ENCODE measurements around the gene THADA. TPM values are rescaled to one million over a fixed set of nuclear protein-coding genes. Genes with fewer than 3 reads are reported as not detected.

Gene THADA
- total RNA-seq, 1 experiment from 2014 or later = 29.4 TPM

- H3K4me1 ChIP-seq (ENCODE audit: low read length) = no peaks in the 10 kb centered on the region; the same call in 1 of the 2 replicates
Measured at GRCh38 chr2:43473767-43474166, 122.1 kb downstream of the THADA start.

GRCh38 chr2:43472527-43473194, 123.2 kb downstream of the THADA start:
- Histone ChIP-seq H3K9ac (ENCODE audit: low read length) (no peak overlapping the region), H3K9me2 (replicated peaks; ENCODE audit: insufficient read depth, low read length) (no peaks in the 10 kb centered on the region), H3K4me3 (ENCODE audit: low read length) (no peak overlapping the region), H3K27ac (ENCODE audit: low read length) (no peak overlapping the region), H3K9me3 (ENCODE audit: low read length) (no peaks in the 10 kb centered on the region), H4K20me1 (ENCODE audit: insufficient read depth, low read depth, low read length) (no peaks in the 10 kb centered on the region), H2AFZ (ENCODE audit: low read length) (no peak overlapping the region), H3K36me3 (ENCODE audit: insufficient read depth, low read length) (no peaks in the 10 kb centered on the region), H3K4me1 (ENCODE audit: low read length) (no peaks in the 10 kb centered on the region; the same call in 1 of the 2 replicates), H3K27me3 (ENCODE audit: low read length) (no peaks in the 10 kb centered on the region), H3K79me2 (ENCODE audit: low read length) (no peaks in the 10 kb centered on the region), H3K4me2 (ENCODE audit: low read depth, low read length, poor library complexity, severe bottlenecking) (no peak overlapping the region)
- DNase-seq = no peak

More at GRCh38 chr2:43473767-43474166, 122.1 kb downstream of the THADA start:
- Histone ChIP-seq H2AFZ (ENCODE audit: low read length) (no peak overlapping the region), H3K4me2 (ENCODE audit: low read depth, low read length, poor library complexity, severe bottlenecking) (no peak overlapping the region), H3K9ac (ENCODE audit: low read length) (no peak overlapping the region), H3K27ac (ENCODE audit: low read length) (no peak overlapping the region), H4K20me1 (ENCODE audit: insufficient read depth, low read depth, low read length) (no peaks in the 10 kb centered on the region), H3K27me3 (ENCODE audit: low read length) (no peaks in the 10 kb centered on the region), H3K9me3 (ENCODE audit: low read length) (no peaks in the 10 kb centered on the region), H3K79me2 (ENCODE audit: low read length) (no peaks in the 10 kb centered on the region), H3K9me2 (replicated peaks; ENCODE audit: insufficient read depth, low read length) (no peaks in the 10 kb centered on the region), H3K36me3 (ENCODE audit: insufficient read depth, low read length) (no peaks in the 10 kb centered on the region), H3K4me3 (ENCODE audit: low read length) (no peak overlapping the region)
- DNase-seq = no peak

GRCh38 chr2:43469713-43470112, 126.1 kb downstream of the THADA start:
- no peaks in the 10 kb centered on the region for H3K9me3 ChIP-seq (ENCODE audit: low read length)
- no peaks in the 10 kb centered on the region for H4K20me1 ChIP-seq (ENCODE audit: insufficient read depth, low read depth, low read length)
- H3K27ac ChIP-seq (ENCODE audit: low read length) = no peak overlapping the region
- H3K79me2 ChIP-seq (ENCODE audit: low read length) = no peaks in the 10 kb centered on the region
- no peaks in the 10 kb centered on the region for H3K27me3 ChIP-seq (ENCODE audit: low read length)
- no peak overlapping the region for H3K9ac ChIP-seq (ENCODE audit: low read length)
- no peaks in the 10 kb centered on the region for H3K36me3 ChIP-seq (ENCODE audit: insufficient read depth, low read length)
- H2AFZ ChIP-seq (ENCODE audit: low read length) = no peak overlapping the region
- H3K4me2 ChIP-seq (ENCODE audit: low read depth, low read length, poor library complexity, severe bottlenecking) = no peak overlapping the region
- H3K4me1 ChIP-seq (ENCODE audit: low read length) = no peaks in the 10 kb centered on the region; the same call in 1 of the 2 replicates
- H3K4me3 ChIP-seq (ENCODE audit: low read length) = no peak overlapping the region
- DNase-seq = no peak
- H3K9me2 ChIP-seq (replicated peaks; ENCODE audit: insufficient read depth, low read length) = no peaks in the 10 kb centered on the region

- no peak overlapping the region for H3K4me2 ChIP-seq (ENCODE audit: low read depth, low read length, poor library complexity, severe bottlenecking)
- no peaks in the 10 kb centered on the region for H3K79me2 ChIP-seq (ENCODE audit: low read length)
- DNase-seq = no peak
- H3K4me3 ChIP-seq (ENCODE audit: low read length) = no peak overlapping the region
- H3K9me2 ChIP-seq (replicated peaks; ENCODE audit: insufficient read depth, low read length) = no peaks in the 10 kb centered on the region
- H4K20me1 ChIP-seq (ENCODE audit: insufficient read depth, low read depth, low read length) = no peaks in the 10 kb centered on the region
- no peaks in the 10 kb centered on the region for H3K36me3 ChIP-seq (ENCODE audit: insufficient read depth, low read length)
- no peaks in the 10 kb centered on the region; the same call in 1 of the 2 replicates for H3K4me1 ChIP-seq (ENCODE audit: low read length)
- H3K27me3 ChIP-seq (ENCODE audit: low read length) = no peaks in the 10 kb centered on the region
- no peak overlapping the region for H3K9ac ChIP-seq (ENCODE audit: low read length)
- H3K27ac ChIP-seq (ENCODE audit: low read length) = no peak overlapping the region
- no peak overlapping the region for H2AFZ ChIP-seq (ENCODE audit: low read length)
- no peaks in the 10 kb centered on the region for H3K9me3 ChIP-seq (ENCODE audit: low read length)
Measured at GRCh38 chr2:43469094-43469493, 126.7 kb downstream of the THADA start.

GRCh38 chr2:43467891-43468290, 127.9 kb downstream of the THADA start:
- Histone ChIP-seq H3K9me2 (replicated peaks; ENCODE audit: insufficient read depth, low read length) (no peaks in the 10 kb centered on the region), H2AFZ (ENCODE audit: low read length) (no peak overlapping the region), H3K4me2 (ENCODE audit: low read depth, low read length, poor library complexity, severe bottlenecking) (no peak overlapping the region), H3K9ac (ENCODE audit: low read length) (no peak overlapping the region), H3K27ac (ENCODE audit: low read length) (no peak overlapping the region), H3K4me1 (ENCODE audit: low read length) (peaks cover 3% of the 10 kb centered on the region), H4K20me1 (ENCODE audit: insufficient read depth, low read depth, low read length) (no peaks in the 10 kb centered on the region), H3K79me2 (ENCODE audit: low read length) (no peaks in the 10 kb centered on the region), H3K27me3 (ENCODE audit: low read length) (no peaks in the 10 kb centered on the region), H3K4me3 (ENCODE audit: low read length) (no peak overlapping the region), H3K9me3 (ENCODE audit: low read length) (no peaks in the 10 kb centered on the region), H3K36me3 (ENCODE audit: insufficient read depth, low read length) (no peaks in the 10 kb centered on the region)
- no peak for DNase-seq

GRCh38 chr2:43465234-43465633, 130.6 kb downstream of the THADA start:
- Histone ChIP-seq H4K20me1 (ENCODE audit: insufficient read depth, low read depth, low read length) (no peaks in the 10 kb centered on the region), H3K9ac (ENCODE audit: low read length) (no peak overlapping the region), H3K27me3 (ENCODE audit: low read length) (no peaks in the 10 kb centered on the region), H3K9me2 (replicated peaks; ENCODE audit: insufficient read depth, low read length) (no peaks in the 10 kb centered on the region), H3K27ac (ENCODE audit: low read length) (no peak overlapping the region), H3K79me2 (ENCODE audit: low read length) (no peaks in the 10 kb centered on the region), H3K4me3 (ENCODE audit: low read length) (no peak overlapping the region), H3K4me1 (ENCODE audit: low read length) (peaks cover 29% of the 10 kb centered on the region), H3K9me3 (ENCODE audit: low read length) (no peaks in the 10 kb centered on the region), H2AFZ (ENCODE audit: low read length) (no peak overlapping the region), H3K36me3 (ENCODE audit: insufficient read depth, low read length) (no peaks in the 10 kb centered on the region), H3K4me2 (ENCODE audit: low read depth, low read length, poor library complexity, severe bottlenecking) (no peak overlapping the region)
- DNase-seq = no peak

- Histone ChIP-seq H2AFZ (ENCODE audit: low read length) (no peak overlapping the region), H3K36me3 (ENCODE audit: insufficient read depth, low read length) (no peaks in the 10 kb centered on the region), H3K27ac (ENCODE audit: low read length) (no peak overlapping the region), H3K4me3 (ENCODE audit: low read length) (no peak overlapping the region), H3K9me2 (replicated peaks; ENCODE audit: insufficient read depth, low read length) (no peaks in the 10 kb centered on the region), H4K20me1 (ENCODE audit: insufficient read depth, low read depth, low read length) (no peaks in the 10 kb centered on the region), H3K4me1 (ENCODE audit: low read length) (peaks cover 35% of the 10 kb centered on the region), H3K27me3 (ENCODE audit: low read length) (no peaks in the 10 kb centered on the region), H3K9ac (ENCODE audit: low read length) (no peak overlapping the region), H3K9me3 (ENCODE audit: low read length) (no peaks in the 10 kb centered on the region), H3K79me2 (ENCODE audit: low read length) (no peaks in the 10 kb centered on the region), H3K4me2 (ENCODE audit: low read depth, low read length, poor library complexity, severe bottlenecking) (no peak overlapping the region)
- no peak for DNase-seq
Measured at GRCh38 chr2:43464590-43464989, 131.2 kb downstream of the THADA start.

GRCh38 chr2:43462866-43463641, 132.8 kb downstream of the THADA start:
- H2AFZ ChIP-seq (ENCODE audit: low read length) = no peak overlapping the region
- H3K9ac ChIP-seq (ENCODE audit: low read length) = no peak overlapping the region
- no peaks in the 10 kb centered on the region for H3K9me2 ChIP-seq (replicated peaks; ENCODE audit: insufficient read depth, low read length)
- H4K20me1 ChIP-seq (ENCODE audit: insufficient read depth, low read depth, low read length) = no peaks in the 10 kb centered on the region
- no peaks in the 10 kb centered on the region for H3K36me3 ChIP-seq (ENCODE audit: insufficient read depth, low read length)
- no peaks in the 10 kb centered on the region for H3K27me3 ChIP-seq (ENCODE audit: low read length)
- no peaks in the 10 kb centered on the region for H3K9me3 ChIP-seq (ENCODE audit: low read length)
- H3K4me2 ChIP-seq (ENCODE audit: low read depth, low read length, poor library complexity, severe bottlenecking) = peak overlapping the region; percentile 53
- no peaks in the 10 kb centered on the region for H3K79me2 ChIP-seq (ENCODE audit: low read length)
- DNase-seq = no peak
- peak overlapping the region; percentile 83; the same call in 1 of the 2 replicates for H3K27ac ChIP-seq (ENCODE audit: low read length)
- no peak overlapping the region for H3K4me3 ChIP-seq (ENCODE audit: low read length)
- peaks cover 35% of the 10 kb centered on the region for H3K4me1 ChIP-seq (ENCODE audit: low read length)

Measured in Karpas-422 (cell line).